GM19025 (cell line): ENCODE data around the gene P3H2.
"Not testable (repeated sequence)": the region's sequence is repeated elsewhere in the genome, so short reads cannot be mapped to it uniquely, and the experiment has no call there.

Experiments
- ATAC-seq: cut with Tn5 transposase; IDR thresholded peaks from one replicate; pipeline ENCODE4 v1.9.1; 2021; ENCODE audit warnings: mild to moderate bottlenecking, low read depth, moderate library complexity; ENCODE audit not compliant: unreplicated experiment

Gene P3H2

DNA sequence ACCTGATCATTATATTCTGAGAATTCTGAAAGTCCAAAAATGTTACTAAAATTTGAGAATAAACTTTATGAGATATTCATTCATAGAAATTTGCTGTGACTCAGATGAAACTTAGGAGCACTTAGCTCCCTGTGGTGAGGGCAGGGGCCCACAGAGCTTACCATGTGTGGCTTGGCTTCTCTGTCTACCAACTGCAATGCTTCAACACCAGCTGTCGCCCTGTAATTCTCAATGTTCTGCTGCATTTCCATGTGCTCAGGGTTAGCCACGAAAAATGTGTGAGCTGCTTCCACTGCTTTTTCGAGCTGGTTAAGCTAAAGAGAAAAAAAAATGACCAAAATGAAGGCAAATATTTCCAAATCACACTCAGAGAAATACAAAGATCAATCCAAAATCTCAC is 125.6 kb downstream of the P3H2 start:
- no peak for ATAC-seq

DNA sequence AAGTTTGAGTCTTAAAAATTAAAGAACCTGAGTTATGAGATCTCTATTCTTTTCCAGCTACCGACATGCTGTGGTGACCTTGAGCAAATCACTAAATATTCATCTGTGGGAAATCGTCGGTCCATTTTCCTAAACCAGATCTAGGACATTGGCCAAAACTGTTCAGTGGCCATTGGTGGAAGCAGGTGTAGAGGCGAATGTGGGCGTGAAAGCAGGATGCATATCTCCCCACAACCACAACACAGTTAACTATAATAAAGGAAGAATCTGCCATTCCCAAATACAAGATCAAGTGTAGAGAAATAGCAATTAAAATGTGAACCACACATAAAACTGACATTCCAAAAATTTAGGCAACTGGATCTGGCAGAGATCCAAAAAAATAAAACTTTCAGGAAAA is 129.9 kb downstream of the P3H2 start:
- no peak for ATAC-seq

DNA sequence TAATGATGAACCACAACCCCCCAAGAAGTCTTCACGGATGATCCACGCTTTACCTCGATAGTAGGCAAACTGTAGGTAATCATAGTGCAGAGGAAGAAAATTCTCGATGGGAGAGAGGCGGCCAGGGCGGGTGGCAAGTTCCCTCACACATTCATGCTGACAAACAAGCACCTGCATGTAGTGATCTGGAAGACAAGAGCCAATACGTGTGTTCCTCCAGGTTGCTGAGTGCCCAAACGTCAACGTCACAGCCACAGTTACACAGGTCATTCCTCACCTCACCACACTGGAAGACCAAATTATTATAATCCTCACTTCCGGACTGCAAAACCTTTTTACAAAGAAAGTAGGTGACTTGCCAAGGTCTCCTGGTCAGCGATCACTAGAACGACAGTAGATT is 131.8 kb downstream of the P3H2 start:
- ATAC-seq, result no peak

DNA sequence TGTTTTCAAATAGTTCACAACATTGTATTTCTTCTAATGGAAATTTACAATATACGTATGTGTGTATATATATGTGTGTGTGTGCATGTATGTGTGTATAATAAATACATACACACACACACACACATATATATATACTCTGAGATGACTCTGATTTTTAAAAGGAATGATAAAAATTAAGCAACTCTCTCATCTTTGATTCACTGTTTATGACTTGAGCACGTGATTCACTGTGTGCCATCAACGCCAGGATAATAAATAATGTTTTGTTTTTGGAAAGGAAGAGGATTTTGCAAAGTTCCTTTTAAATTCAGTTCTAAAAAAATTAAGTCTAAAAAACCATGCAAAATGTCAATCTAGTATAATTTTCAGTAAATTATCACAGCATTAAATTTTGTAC is 132.4 kb downstream of the P3H2 start:
- no peak for ATAC-seq

DNA sequence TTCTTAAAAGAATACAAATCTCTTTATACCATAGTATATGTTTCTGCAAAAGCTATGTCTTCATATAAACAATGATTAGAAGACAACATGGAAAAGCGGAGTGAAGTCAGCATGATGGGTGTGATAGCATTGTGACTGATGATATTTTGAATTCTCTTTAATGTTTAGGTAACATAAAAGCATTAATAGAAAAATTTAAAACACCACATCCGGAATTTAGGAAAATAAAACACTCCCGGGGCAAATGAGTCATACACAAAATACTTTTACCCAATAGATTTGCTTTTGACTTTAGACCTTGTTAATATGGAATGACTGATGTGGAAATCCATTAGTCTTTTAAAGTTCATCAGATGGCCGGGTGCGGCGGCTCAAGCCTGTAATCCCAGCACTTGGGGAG is 134.7 kb downstream of the P3H2 start:
- ATAC-seq, result no peak

DNA sequence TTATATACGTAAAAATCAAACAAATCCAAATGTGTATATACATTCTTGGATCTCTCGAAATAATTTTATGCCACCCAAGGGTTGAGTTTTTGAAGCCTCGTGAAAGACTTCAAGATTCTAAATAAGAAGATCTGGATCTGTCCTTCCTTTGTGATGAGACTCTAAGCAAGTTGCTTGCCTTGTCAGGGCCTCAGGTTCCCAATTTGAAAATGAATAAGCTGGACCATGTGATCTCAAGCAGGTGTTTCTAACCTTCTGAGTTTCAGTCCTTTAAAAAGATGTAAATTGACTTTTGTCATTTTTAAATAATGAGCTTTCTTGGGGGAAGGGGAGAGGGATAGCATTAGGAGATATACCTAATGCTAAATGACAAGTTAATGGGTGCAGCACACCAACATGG is 137.1 kb downstream of the P3H2 start:
- no peak for ATAC-seq

DNA sequence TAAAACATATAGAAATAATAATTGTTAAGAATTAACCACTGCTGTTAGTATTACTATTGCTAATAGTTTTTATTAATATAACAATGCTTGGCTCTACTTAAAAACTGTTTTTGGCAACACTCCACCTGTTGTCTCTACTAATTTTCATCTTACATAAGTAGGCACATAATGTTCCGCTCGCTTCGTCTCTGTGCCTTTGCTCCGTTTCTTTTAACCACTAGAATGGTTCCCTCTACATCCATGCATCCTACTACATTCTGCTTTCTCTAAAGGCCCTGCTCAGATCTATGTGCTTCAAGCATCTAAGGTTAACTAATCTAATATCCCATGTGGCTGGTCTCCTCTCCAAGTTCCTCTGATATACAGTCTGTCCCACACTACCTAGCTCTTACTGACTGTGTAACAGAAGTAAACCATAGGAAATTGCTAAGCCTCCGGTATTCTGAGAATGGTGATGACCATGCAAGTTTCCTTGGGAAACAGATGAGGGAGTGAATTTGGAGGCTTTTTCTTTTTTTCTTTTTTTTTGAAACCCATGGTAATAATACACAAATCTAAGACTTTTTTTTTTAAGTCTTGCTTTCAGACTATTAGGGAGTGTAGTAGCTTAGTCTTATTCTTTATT is 138.3 kb downstream of the P3H2 start:
- ATAC-seq, result no peak

DNA sequence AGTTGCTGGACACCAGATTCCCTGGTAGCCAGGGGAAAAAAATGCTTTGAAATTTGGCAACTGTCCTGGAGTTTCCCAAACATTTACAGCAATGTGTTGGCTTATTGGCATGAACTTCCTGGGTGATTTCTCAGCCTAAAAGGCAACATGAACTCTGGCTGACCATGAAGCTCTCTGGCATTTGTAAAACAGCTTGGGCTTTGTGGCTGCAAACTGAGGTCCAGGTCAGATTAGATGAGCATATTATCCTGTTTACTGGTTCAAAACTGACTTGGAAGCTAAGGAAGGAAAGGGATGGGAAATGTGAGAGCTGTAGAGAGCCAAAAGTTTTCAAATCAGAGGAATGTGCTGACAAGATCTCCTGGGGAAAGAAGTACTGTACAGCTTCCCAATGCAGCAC is 139.0 kb downstream of the P3H2 start:
- ATAC-seq, result no peak

DNA sequence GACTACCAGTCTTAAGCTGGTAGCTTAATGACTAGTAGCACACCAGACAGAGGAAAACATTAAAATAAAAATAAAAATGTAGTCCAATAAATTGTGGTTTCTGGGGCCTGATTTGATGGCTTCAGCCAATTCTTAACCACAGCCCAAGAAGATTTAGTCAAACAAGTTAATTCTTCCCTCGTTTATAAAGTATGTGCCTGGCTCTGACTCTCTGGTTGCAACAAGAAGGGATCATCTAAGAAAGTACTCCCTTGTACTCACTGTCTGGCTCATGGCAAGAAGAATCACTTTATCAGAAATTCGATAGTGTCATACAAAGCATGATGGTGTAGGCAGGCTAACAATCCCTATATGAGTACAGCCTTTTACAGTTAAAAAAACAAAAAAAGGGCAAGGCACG is 141.9 kb downstream of the P3H2 start:
- no peak for ATAC-seq

DNA sequence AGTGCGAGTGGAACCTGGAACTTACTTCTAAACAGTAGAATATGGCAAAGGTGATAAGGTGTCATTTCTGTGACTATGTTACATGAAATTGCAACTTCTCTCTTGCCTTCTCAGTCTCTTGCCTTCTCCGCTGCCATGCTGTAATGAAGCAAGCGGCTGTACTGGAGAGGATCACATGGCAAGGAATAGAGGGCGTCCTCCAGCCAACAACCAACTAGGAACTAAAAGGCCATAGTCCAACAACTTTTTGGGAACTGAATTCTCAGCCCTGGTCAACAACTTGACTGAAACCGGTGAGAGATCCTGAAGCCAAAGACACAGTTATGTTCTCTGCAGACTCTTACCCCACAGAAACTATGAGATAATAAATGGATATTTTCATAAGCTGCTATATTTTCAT is 143.5 kb downstream of the P3H2 start:
- no peak for ATAC-seq

DNA sequence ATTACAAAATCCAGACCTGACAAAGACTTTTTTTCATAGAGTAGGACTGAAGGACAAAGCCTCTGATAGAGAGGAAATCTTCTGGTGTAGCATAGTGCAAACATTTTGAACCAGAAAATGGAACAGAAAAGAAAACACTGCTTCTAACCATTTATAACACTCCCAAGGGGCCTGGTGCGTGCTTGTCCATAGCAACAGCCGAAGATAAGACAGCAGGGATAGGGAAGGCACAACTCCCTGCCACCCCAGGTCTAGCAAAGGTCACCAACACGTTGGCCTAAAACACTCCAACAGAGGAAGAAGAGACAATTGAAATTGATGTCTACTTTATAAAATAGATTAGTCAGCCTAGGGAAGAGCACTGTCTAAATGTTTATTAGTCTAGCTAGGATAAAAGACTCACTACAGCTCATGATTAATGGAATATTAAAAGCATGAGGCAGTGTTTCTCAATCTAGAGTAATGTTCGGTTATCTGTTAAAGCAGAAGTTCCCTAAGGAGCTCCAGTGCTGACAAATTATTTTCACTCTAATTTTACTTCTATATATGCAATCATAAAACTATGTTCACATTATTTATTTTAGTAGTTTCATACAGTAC is 145.2 kb downstream of the P3H2 start:
- ATAC-seq, result no peak

DNA sequence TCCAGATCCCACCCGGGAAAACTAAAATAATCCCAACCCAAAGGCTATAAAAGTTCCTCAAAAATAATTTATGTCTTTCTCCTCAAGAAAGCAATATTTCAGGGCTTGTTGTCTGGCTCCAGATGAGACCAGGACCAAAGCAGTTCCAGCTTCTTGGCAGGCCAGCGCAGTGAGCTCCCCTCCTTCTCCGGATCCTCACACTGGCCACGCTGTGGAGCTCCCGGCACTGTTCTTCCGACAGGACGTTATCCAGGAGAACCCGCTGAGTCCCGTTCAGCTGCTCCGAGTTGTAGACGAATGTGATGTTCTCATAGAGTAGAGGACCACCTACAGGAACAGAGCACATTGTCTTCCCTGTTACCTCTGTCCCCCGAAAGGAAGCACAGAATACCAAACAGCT is 146.3 kb downstream of the P3H2 start:
- no peak for ATAC-seq

DNA sequence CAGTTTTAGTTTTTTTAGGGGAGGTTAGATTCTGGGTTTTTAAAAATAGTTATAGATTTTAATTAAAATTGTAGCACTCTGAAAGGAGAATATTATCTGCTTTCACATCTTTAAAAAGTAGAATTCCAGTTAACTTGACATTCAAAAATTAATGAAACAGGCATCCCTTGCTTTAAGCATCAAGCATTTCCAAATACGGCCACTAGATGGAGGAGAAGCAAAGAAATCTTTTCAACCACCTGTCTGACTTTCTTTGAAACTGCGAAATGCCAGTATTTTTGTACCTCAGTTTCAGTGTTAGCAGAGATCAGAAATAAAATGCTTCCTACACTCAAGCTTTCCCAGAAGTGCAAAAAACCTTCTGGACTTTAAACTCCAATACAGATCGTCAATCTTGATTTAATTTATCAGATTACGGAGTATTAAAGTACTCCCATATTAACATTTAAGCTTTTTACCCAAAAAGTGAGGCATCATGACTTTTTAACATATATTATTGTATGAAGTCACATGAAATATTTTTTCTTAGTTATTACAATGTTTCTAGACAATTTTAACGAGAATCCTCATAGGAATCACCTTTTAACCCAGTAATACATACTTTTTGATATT is 153.3 kb downstream of the P3H2 start:
- ATAC-seq, result no peak

DNA sequence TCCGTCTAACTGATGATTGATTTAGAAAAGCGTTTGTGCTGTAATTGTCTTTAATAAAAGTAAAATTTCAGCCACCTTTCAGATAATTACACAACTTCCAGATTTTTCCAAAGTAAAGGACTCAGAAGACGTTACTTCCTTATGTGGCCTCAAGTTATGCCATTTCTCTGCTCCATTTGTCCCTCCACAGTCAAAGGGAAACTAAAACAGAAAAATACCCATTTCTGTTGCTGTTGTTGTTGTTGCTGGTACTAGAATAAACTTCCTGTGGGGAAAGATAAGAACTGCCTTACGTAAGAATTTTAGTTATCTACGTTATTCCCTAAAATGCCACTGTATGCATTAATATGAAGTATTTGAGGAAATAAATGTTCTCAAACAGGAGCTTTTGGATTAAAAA is 153.9 kb downstream of the P3H2 start:
- ATAC-seq, result no peak

DNA sequence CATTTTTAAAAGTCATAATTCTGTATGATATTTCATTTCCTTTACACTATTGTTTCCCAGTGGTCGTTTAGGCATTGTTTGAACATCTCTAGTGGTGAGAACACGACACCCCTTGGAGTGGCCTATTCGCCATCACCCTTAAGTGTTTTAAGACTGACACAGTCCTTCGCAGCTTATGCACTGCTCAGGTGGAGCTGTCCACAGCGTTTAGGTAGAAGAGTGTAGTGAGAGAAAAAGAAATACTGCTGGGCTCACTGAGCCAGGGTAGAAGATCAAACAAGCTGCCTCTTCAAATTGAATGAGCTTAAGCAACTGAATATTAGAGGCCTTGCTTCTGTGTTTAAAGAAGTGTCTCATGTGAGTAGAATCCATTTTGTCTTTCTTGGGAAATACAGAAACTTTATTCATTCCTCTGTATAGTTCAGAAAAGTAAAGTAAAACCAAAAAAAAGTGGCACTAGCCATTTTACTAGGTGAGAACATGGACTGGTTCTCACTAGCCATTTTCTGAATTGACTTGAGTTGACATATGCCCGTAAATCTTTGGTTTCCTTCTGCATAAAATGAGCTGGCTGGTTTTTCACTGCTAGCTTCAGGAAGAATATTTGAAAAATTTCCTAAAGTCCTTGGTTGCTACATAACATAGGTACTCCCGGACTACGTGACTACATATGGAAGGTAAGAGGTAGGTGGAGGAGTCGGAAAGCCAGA is 155.9 kb downstream of the P3H2 start:
- ATAC-seq, result no peak

DNA sequence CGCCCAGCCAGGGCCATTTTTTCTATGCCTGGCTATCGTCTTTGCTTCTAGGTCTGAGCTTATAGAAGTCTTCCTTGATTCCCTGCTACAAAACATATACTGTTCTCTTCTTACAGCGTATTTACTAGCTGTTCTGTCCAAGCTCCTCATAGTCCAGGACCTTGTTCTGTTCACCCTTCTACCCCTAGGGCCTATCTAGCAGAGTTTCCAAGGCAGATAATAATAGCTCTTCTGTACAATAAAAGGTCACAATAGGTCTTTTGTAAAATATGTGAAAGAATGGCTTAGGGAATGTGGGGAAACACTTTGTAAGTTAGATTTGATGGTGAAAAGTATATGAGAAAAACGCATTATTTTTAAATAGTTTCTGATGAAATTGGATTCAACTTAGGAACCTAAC is 158.2 kb downstream of the P3H2 start:
- ATAC-seq, result no peak

DNA sequence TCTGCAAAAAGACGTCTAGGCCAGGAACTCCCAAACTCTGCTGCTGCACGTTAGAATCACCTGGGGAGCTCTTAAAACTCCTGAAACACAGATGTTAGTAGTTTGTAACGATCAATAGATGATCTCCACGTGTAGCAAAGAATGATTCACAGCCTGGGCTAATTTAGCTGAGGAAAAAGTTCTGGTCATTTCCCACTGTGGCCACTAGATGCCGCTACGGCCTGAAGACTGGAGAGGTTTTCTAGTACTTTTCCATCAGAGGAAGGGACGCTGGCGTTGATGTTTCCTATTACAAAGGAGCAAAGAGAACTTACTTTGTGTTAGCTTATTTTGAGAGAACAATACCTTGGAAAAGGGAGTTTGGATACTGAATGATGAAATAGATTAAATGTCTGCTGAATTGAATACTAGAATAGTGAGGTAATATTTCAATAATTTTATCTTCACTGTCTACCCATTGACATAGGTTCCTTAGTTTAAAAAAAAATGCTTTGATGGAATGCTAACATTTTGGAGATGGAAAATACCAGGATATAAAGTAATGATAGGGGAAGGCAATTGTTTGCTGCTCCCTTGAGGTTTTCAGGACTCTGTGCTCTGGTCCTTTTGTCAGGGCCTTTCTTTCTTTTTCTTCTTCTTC is 159.1 kb downstream of the P3H2 start:
- ATAC-seq, result peak; percentile 70

DNA sequence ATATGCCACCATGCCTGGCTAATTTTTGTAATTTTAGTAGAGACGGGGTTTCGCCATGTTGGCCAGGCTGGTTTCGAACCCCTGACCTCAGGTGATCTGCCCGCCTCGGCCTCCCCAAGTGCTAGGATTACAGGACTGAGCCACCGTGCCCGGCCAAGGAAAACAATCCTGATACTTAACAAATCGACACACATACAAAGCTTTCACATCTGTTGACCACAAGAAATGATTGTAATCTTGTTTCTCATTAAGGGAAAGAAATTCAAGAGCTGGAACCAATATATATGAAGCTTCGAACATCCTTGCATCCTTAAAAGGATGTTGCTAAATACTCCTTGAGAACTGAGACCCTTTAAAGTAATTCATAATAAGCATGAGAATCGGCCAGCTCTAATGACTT is 159.6 kb downstream of the P3H2 start:
- ATAC-seq, result not testable (repeated sequence)

DNA sequence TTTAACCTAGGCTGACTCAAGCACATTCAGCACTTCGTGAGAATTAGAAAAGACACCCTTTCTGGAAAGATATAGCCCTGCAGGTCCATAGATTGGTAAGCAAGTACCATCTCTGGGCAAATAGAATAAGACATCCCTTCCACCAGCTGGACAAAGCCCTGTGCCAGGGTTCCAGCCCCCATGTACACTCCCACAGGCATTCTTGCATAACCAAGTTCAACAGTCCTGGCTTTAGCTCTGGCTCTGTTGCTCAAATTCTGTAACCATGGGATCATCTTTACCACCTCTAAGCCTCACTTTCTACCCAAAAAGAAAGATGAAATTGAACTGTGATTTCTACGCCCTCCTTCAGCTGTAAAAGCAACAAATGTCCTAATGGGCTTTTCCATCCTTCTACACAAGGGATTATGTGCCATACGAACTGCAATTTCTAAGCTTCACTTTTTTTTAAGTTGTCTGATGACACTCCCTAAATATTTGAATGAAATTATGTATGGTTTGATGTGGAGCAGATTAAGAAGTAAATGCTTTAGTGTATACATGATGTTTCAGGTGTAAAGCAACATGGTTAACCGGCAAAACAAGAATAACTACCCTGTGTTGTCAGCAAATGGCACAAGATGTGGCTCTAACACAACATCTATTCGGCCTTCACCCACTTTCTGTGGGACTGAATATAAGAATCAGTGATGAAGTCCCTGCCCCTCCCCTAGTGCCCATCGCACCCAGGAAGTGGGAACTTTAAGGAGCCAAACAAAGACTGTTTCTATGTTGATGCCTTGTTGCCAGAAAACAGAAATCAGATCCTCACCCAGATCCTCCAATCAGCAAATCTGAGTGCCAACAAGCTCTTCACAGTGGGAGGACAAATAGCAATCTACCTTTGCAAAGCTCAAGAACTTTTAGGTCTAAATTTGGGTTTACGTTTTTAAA is 165.7 kb downstream of the P3H2 start:
- no peak for ATAC-seq

DNA sequence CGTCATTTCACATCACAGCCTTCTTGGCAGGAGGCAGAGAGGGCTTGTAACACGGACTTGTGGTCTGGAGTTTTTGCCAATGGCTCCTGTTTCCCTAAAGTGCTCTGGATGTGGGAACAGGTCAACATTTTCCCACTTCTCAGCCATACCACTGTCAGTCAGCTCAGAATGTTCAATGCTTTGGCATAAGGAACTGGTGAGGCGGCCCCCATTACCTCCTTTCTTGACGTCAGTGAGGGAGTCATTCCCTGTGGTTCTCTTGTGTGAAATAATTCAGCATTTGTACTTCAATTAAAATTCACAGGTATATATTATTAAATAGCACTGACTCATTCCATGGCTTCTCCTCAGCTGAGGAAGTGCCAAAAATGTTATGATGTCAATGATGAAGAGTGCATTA is 167.1 kb downstream of the P3H2 start:
- no peak for ATAC-seq
